ENCODE results near the gene SHISA9.

DNA sequence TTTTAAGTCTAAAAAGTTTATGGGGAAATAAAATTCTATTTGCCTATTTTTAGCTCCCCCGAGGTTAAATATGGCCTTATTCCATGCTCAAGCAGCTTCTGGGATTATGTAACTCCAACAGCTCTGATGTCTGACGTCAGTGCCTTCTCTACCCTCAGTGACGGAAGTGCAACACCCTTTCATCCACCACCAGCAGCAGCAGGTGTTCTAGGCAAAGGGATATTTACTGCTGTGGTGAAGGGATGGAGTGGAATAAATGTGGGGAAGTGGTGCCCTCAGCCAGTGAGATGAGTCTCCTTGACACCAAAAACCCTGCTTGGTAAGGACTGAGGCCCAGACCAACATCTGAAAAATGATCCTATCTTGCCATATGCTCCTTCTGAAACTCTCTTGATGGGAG lies 247.4 kb downstream of the SHISA9 start:
- TF ChIP-seq, protein P1, sequence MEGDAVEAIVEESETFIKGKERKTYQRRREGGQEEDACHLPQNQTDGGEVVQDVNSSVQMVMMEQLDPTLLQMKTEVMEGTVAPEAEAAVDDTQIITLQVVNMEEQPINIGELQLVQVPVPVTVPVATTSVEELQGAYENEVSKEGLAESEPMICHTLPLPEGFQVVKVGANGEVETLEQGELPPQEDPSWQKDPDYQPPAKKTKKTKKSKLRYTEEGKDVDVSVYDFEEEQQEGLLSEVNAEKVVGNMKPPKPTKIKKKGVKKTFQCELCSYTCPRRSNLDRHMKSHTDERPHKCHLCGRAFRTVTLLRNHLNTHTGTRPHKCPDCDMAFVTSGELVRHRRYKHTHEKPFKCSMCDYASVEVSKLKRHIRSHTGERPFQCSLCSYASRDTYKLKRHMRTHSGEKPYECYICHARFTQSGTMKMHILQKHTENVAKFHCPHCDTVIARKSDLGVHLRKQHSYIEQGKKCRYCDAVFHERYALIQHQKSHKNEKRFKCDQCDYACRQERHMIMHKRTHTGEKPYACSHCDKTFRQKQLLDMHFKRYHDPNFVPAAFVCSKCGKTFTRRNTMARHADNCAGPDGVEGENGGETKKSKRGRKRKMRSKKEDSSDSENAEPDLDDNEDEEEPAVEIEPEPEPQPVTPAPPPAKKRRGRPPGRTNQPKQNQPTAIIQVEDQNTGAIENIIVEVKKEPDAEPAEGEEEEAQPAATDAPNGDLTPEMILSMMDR (IDR thresholded peaks at IDR 0.05): no peak
- TF ChIP-seq POLR2AphosphoS5 (IDR thresholded peaks at IDR 0.05): no peak

Measured in breast epithelium (tissue), 3 donors.